ENCODE results near the gene CPEB1.
"Not testable (repeated sequence)": the region's sequence is repeated elsewhere in the genome, so short reads cannot be mapped to it uniquely, and the experiment has no call there.

The CPEB1 gene

GRCh38 chr15:82502700-82503339 lies 144.3 kb downstream of the CPEB1 start:
- DNase-seq: not testable (repeated sequence)

- not testable (repeated sequence) for DNase-seq
Measured at GRCh38 chr15:82500772-82501171, 146.4 kb downstream of the CPEB1 start.

GRCh38 chr15:82497978-82498377 lies 149.2 kb downstream of the CPEB1 start:
- DNase-seq: not testable (repeated sequence)
